NT2/D1 (cell line): Measurements from ENCODE around the gene DCDC2.

Source experiments
- YY1 ChIP-seq: IDR thresholded peaks from 2 replicates; pipeline ENCODE4 v1.6.1; 2011; ENCODE audit not compliant: insufficient read length, insufficient read depth
- ZNF274 ChIP-seq: IDR thresholded peaks from 2 replicates; pipeline ENCODE4 v1.6.1; 2011; ENCODE audit warnings: mild to moderate bottlenecking, low read depth, low read length

GRCh38 chr6:24188578-24189080 lies 169.2 kb downstream of the DCDC2 start:
- no peak for TF ChIP-seq YY1
- no peak for TF ChIP-seq ZNF274
